Activated CD8-positive, alpha-beta memory T cell treated with anti-CD3 and anti-CD28 coated beads for 36 hours (primary cell): ENCODE data around the gene WIF1. TPM values are rescaled to one million over a fixed set of nuclear protein-coding genes. Genes with fewer than 3 reads are reported as not detected.

Experiments
- CTCF ChIA-PET: fragments of 350-600 bp; sonication (Branson Sonifier 250); formaldehyde crosslinking; loops from one replicate; lab custom pipeline; 2021; ENCODE audit warnings: antibody characterized with exemption; lab: Charles Lee
- POLR2A ChIA-PET: fragments of 350-600 bp; sonication (Branson Sonifier 250); formaldehyde crosslinking; loops from one replicate; lab custom pipeline; 2021; ENCODE audit warnings: antibody characterized with exemption; lab: Charles Lee
- total RNA-seq, 2 experiments: library from RNA; stranded (reverse); gene quantifications; one replicate each; pipeline ENCODE4 v1.2.3, GENCODE V29; 2021

The WIF1 gene
- total RNA-seq, 2 experiments from 2014 or later: not detected

DNA sequence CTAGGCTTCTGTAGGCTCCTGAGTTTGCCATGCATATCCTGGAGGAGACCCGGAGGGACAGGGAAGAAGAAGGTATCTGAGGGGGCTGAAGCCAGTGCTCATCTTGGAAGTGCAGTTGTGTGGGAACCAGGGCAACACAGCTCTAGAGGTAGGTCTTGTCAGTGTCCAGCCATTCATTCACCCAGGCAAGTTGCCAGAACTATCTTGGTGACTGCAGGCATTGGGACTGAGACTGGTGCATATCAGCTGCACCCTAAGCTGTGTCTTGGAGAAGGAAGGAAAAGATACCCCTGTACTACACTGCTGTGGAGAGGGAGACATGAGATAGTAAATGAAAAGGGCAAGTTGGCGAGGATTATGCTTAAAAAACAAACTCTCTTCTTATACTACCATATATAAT is 4.9 kb upstream of the WIF1 start:
- CTCF ChIA-PET: interaction anchor here (1.3 kb wide), 1 partner anchor 235 kb away, joined by 4 read pairs; no protein-coding TSS in a partner anchor

DNA sequence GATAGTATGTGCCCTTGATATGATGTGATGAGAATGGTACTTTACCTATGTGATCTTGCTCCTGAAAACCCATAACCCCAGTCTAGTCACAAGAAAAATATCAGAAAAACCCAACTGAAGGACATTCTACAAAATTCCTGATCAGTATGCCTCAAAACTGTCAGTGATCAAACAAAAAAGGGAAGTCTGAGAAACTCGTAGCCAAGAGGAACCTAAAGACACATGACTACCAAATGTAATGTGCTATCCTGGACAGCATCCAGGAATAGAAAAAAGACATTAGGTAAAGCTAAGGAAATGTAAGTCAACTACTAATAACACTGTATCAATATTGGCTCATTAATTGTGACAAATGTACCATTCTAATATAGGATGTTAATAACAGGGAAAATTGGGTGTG is 4.1 kb upstream of the WIF1 start:
- CTCF ChIA-PET: no interaction called here

More for the DNA sequence above, 4.9 kb upstream of the WIF1 start:
- POLR2A ChIA-PET: no interaction called here

DNA sequence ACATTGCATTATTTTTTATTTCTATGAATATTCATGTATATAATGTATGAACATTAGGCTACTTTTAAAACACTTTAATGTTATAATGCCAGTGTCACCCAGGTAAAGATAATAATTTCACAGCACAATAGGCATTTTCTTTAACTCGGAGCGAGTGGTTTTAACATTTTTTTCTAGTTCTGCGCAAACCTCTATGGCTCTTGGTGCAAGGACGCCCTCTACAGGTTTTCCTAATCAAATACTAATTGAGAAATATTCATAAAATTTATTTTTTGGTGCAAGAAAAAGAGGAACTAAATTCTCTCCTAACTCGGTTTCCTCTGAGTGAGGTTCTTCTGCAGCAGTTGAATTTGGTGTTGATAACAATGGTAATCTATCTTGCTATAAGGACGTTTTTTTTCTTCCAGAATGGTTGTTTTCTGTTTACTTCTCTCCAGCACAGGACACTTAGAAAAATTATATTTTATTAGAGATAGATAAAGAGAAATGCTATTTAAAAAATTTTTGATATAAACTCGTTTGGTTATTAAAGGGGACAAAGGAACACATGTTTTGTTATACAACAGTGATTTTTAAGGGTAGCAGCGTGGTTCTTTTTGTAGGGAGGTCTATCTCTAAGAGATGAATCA is 2.4 kb upstream of the WIF1 start:
- POLR2A ChIA-PET: no interaction called here

More for the DNA sequence above, 4.1 kb upstream of the WIF1 start:
- POLR2A ChIA-PET: no interaction called here

DNA sequence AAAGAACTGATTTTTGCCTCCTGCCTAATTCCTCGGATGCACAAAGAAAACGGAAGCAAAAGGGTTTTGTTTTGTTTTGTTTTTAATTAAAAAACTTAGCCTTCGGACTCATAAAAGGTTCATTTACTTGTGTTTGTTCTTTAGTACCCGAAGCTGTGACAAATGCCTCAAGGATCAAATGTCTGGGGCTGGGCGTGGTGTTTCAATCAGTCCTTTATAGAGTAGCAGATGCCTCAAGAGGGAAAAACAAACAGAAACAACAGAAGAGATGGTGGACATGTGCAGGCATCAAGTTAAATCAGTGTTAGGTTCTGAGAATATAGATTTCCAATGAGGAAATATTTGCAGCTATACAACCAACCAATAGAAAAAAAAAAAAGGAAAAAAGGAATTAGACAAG is 1.6 kb upstream of the WIF1 start:
- POLR2A ChIA-PET: no interaction called here
- CTCF ChIA-PET: interaction anchor here (2.3 kb wide), 1 partner anchor 321 kb away, joined by 7 read pairs; no protein-coding TSS in a partner anchor

More for the DNA sequence above, 2.4 kb upstream of the WIF1 start:
- CTCF ChIA-PET: interaction anchor here (1.0 to 2.3 kb wide), 2 partner anchors 233 to 322 kb away, joined by 3 to 7 read pairs; no protein-coding TSS in a partner anchor

DNA sequence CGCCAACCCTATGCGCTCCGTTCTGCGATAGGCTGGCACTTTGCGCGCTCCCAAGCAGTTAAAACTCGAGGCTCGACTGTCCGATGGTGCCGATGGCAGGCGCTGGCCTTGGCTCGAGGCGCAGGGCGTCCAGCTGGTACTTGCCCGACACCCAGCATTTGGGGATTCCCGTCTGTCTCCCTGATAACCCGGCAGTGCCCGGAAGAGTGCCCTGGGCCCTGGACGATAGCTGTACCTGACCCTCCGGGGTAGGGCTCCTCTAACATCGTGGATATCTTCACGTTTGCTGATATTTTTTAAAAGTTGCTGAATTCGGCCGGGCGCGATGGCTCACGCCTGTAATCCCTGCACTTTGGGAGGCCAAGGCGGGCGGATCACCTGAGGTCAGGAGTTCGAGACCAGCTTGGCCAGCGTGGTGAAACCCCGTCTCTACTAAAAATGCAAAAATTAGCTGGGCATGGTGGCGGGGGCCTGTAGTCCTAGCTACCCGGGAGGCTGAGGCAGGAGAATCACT is 908 bp upstream of the WIF1 start:
- ChIA-PET CTCF (interaction anchor here (0.7 to 2.3 kb wide), 2 partner anchors 230 to 320 kb away, joined by 3 to 7 read pairs; no protein-coding TSS in a partner anchor), POLR2A (no interaction called here)

DNA sequence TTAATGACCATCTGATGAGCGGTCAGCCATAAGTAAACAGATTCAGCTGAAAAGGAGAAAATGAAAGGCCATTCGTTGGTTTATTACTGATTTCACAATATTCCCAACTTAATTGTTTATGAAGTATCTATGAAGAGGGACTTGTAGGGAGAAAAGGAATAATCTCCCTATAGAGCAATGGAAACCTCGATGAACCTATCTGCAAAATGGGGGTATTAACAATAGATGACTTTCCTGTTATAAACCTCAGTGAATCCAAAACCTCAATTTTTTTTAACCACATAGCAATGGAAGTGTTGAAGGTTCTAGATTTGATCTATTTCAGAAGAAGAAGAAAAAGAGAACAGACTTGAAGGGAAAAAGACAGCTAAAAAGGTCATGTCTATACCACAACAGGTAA is 2.0 kb downstream of the WIF1 start:
- CTCF ChIA-PET: no interaction called here
- POLR2A ChIA-PET: no interaction called here

DNA sequence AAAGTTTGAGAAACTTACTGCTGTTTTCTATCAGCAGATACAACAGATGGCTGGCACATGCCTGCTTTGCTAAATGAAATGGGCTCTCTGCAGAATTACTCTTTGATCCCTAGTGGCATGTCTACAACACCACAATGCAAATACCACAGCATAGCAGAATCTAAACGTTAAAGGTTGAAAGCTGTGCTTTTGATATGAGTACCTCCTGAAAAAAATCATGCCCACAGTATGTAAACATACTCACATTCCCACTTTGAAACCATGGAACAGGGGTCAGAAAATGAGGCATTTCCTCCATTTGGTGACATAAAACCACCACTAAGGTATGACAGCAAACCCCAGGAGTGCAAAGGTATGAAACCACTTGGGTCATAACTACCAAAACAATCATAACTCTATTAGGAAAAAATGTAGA is 7.5 kb downstream of the WIF1 start:
- CTCF ChIA-PET: no interaction called here

DNA sequence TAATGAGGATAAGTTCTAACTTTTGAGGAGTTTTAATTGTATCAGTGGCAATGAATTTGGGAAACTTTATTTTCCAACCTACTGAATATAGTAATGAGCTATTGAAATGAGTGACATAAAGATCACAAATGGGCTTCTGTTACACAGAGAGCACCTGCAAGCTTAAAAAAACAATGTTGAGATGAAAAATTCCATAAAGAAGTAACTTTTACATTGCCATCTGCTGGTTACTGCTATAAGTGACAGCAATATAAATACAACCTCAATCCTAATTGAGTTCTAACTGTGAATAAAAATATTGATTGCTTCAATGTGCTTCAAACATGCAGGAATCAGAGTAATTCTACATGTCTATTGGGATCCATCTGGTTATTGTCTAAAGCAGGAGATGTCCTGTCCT is 14.2 kb downstream of the WIF1 start:
- CTCF ChIA-PET: interaction anchor here (1.3 kb wide), 1 partner anchor 305 kb away, joined by 3 read pairs; no protein-coding TSS in a partner anchor
- POLR2A ChIA-PET: no interaction called here

More for the DNA sequence above, 7.5 kb downstream of the WIF1 start:
- POLR2A ChIA-PET: no interaction called here

DNA sequence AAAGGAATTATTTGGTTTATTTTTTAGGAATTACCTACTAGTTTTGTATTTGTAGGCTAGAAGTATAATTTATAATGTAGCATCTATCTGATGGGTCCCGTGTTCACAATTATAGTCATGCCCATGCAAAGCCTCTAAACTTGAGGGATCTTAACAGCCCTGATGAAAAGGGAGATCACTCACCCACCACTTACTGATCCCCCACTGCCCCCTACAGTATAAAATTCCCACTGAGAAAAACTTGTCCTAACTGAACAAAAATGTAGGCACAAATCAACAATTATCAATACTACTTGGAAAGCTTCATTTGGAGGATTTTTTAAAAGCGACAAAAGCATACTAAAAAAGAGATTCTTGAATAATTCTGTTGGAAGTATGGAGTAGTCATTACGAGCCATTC is 21.0 kb downstream of the WIF1 start:
- POLR2A ChIA-PET: no interaction called here
- CTCF ChIA-PET: no interaction called here

DNA sequence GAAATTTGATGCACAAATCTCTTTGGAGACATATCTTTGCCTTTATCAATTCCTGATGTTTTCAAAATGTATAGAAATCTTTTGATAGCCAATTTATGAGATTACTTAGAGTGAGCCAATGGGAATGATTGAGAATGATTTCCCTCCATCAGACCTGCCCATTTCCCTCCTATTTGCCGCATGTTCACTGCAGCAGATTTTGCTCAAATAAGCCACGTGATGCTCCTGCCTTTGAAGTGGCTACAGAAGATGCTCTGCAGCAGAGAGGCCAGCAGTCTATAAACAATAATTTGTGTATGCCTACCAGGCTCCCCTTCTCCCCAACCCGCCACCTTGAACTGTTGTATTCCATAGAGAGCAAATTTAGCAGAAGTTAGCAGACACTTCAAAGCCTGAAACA is 21.9 kb downstream of the WIF1 start:
- CTCF ChIA-PET: no interaction called here

DNA sequence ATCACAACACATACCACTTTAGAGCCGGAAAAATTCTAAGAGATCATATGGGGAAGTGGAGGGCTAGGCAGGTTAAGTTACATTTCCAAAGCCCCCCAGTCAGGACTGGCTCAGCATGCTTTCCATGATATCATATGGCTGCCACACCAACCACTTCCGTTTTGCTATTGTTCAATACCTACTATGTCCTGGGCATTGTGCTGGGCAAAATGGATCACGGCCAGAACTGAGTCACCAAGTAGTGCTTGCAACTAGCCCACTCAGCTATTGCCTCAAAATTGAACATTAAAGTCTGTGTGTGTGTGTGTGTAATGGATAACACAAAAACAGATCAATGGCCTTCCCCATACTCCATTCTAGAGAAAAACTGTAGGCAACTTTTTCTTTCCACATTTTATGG is 22.7 kb downstream of the WIF1 start:
- CTCF ChIA-PET: no interaction called here
- POLR2A ChIA-PET: no interaction called here

More for the DNA sequence above, 21.9 kb downstream of the WIF1 start:
- POLR2A ChIA-PET: no interaction called here

DNA sequence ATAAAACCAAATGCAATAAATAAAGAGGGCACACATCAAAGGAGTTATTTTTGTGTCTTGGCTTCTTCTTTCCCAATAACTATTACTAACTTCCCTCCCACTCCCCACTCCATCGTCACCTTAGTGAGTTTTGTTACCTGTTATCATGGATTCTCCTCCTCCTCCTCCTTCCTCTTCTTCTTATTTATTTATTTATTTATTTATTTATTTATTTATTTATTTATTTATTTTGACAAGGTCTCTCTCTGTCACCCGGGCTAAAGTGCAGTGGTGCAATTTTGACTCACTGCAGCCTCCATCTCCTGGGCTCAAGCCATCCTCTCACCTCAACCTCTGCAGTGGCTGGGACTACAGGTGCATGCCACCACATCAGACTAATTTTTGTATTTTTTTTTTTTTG is 26.4 kb downstream of the WIF1 start:
- POLR2A ChIA-PET: no interaction called here
- CTCF ChIA-PET: no interaction called here

DNA sequence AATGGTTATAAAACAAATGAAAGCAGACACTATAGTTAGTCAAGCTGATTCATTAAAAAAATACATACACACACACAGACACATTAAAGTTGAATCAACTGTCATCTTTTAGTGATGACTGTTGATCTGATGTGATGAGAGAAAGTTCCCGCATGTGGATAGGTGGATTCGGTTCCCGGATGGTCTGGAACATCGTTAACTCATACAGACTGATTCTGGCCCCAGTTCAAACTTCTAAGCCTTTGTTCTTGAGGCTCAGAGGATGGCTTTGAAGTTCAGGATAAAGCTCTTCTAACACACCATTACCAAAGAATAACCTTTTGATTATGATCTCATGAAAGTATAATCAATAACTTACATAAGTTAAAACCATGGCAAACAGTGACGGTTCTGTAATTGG is 27.5 kb downstream of the WIF1 start:
- POLR2A ChIA-PET: no interaction called here
- CTCF ChIA-PET: no interaction called here

DNA sequence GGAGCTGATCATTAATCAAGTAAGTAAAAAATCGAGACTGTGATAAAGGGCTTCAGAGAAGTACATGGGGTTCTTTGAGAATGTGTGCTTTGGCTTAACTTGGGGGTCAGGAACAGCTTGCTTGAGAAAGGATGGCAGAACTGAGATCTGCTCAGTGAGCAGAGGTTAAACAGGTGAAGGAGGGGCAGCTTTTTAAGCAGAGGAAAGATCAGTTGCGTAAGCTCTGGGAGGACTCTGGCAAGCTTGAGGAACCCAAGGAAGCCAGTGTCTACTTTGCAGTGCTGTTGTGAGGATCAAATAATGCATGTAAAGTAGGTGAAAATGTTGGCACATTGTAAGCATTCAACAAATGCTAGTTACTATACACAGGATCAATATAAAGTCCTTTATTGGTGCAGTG is 30.6 kb downstream of the WIF1 start:
- CTCF ChIA-PET: no interaction called here
- POLR2A ChIA-PET: no interaction called here

DNA sequence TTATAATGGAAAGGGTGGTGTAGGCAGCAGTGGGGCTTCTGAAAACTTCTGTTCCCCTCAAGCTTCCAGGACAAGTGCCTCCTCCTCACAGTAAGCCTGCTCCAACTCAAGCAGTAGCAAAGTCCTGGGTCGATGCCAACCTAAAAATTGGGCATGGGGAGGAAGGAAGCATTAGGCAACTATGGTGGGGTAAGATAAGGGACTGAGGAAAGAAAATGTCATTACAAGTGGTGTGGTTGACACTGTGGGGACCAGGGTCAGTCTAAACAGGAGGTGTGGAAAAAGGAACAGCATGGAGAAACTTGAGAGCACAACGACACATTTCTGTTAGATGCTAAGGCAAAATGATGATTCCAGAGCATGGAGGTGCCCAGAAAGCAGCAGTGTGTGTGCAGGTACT is 34.9 kb downstream of the WIF1 start:
- ChIA-PET POLR2A (no interaction called here), CTCF (no interaction called here)

DNA sequence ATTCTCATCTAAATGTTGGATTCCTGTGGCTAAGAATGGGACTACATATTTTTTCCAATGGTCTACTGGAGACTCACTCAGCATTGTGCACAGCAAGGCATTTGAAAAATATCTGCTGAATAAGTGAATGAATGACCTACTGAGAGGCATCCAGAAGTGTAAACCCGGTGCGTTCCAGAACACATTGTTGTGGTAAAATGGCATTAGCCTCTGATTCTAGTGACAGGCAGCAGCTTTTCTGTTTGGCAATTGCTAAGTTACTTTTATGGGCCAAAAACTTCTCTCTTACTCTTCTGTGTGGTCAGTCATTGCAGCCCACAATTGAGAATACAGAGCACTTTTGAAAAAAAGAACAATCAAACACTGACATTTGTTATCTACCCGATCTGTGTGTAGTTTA is 36.5 kb downstream of the WIF1 start:
- ChIA-PET CTCF (no interaction called here), POLR2A (no interaction called here)

DNA sequence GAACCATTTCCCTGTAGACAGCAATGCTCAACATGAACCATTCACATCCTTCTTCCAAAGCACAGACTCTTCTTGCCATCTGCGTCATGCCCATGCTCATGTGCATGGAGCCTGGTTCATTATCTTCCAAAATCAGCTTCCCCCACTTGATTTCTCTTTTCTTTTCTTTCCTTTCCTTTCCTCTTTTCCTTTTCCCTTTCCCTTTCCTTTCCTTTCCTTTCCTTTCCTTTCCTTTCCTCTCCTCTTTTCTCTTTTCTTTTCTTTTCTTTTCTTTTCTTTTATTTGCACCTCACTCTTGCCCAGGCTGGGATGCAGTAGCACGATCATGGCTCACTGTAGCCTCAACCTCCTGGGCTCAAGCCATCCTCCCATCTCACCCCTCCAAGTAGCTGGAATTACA is 37.5 kb downstream of the WIF1 start:
- POLR2A ChIA-PET: no interaction called here
- CTCF ChIA-PET: no interaction called here

DNA sequence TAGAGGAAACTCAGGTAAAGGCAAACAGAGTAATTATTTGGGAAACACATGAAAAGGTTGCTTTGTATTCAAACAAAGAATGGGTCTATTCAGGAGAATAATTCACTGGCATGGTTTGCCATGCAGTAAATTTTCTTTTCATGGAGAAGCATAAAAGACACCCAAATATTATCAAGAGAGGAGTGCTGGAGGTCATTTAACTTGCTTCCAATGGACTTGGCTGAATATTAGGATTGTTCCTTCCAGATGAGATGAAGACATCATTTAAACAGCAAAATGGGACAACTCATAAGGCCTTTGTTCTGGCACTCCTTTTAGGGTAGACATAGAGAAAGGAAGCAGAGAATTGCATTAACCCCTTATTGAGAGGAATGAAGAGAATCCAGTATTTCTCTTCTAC is 38.7 kb downstream of the WIF1 start:
- ChIA-PET CTCF (no interaction called here), POLR2A (no interaction called here)

DNA sequence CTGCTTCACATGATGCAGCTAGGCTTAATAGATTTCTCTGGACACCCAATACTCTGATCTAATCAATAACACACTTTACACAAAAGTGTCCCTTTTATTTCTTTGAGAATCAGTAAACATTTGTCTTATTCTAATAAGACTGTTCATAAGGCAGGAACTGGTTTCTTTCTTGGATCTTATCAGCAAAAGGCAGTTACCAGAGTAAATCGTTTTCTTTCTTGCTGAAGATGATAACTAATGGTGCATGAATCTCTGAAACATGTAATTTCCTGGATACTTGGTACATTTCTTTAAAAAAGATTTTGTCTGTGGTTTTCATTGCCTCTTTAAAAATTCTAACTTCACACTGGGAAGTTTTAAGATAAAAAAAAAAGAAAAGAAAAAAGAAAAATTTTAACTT is 39.6 kb downstream of the WIF1 start:
- ChIA-PET POLR2A (no interaction called here), CTCF (no interaction called here)

DNA sequence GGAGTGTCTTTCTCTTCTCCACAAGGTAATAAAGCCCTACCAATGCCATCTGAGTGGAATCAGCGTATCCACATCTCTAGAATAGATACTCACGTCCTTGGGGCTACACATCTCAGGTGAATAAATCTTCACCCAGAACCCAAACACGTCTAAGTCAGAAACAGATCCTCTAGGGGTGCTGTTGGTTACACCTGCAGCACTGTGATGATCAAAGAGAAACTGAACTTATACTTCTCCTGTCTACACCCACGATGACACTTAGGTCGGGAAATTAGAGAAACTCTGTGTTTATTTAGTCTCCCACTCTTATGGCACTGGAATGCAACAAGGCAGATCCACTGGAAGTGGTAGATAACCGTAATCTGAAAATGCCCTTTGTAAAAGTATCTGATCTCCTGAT is 46.2 kb downstream of the WIF1 start:
- CTCF ChIA-PET: no interaction called here
- POLR2A ChIA-PET: no interaction called here

DNA sequence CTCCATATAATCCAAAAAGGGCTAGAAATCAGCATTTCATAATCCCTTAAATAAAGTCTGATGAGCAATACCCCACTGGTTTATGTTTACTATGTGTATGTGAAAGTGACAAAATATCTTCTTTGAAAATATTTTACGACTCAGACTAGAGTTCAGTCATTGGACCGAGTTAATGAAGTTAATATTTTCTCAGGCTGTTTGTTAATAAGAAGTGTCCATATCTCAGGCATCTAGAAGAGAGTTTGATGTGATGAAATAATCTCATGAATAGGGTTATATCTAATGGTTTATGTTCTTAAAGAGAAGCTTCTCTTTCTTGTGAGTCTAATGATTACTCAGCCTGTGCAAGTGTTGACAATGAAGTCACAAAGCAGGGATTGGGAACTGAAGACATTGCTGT is 51.8 kb downstream of the WIF1 start:
- ChIA-PET CTCF (no interaction called here), POLR2A (no interaction called here)
